ENCODE data around the gene GPRC6A.

The GPRC6A gene

DNA sequence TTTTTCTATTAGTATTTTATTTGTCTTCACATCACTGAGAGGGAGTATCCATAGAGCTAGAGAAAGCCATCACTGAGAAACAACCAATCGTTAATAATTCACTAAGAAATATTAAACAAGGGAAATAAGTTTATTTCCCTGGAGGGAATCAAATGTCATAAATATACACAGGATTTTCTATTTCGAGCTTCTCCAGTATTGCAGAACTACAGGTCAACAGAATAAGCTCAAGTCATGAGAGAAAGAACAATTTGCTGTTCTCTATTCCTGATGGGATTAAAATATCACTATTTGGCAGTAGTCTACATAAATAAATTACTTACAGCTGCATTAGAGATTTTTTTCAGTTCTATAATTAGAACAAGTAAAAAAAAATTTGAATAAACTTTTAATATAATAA, 61.2 kb downstream of the GPRC6A start:
- Histone ChIP-seq H3K4me1 (peaks cover 15% of the 10 kb centered on the region), H3K36me3 (no peaks in the 10 kb centered on the region), H3K4me3 (ENCODE audit: low read depth, low read length) (no peak overlapping the region), H3K27me3 (no peaks in the 10 kb centered on the region), H3K9me3 (peaks cover 3% of the 10 kb centered on the region; the same call in 1 of the 2 replicates)
- TF ChIP-seq, protein P1, sequence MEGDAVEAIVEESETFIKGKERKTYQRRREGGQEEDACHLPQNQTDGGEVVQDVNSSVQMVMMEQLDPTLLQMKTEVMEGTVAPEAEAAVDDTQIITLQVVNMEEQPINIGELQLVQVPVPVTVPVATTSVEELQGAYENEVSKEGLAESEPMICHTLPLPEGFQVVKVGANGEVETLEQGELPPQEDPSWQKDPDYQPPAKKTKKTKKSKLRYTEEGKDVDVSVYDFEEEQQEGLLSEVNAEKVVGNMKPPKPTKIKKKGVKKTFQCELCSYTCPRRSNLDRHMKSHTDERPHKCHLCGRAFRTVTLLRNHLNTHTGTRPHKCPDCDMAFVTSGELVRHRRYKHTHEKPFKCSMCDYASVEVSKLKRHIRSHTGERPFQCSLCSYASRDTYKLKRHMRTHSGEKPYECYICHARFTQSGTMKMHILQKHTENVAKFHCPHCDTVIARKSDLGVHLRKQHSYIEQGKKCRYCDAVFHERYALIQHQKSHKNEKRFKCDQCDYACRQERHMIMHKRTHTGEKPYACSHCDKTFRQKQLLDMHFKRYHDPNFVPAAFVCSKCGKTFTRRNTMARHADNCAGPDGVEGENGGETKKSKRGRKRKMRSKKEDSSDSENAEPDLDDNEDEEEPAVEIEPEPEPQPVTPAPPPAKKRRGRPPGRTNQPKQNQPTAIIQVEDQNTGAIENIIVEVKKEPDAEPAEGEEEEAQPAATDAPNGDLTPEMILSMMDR (IDR thresholded peaks at IDR 0.05; ENCODE audit: low read depth, low read length), result no peak
- DNase-seq, result no peak

DNA sequence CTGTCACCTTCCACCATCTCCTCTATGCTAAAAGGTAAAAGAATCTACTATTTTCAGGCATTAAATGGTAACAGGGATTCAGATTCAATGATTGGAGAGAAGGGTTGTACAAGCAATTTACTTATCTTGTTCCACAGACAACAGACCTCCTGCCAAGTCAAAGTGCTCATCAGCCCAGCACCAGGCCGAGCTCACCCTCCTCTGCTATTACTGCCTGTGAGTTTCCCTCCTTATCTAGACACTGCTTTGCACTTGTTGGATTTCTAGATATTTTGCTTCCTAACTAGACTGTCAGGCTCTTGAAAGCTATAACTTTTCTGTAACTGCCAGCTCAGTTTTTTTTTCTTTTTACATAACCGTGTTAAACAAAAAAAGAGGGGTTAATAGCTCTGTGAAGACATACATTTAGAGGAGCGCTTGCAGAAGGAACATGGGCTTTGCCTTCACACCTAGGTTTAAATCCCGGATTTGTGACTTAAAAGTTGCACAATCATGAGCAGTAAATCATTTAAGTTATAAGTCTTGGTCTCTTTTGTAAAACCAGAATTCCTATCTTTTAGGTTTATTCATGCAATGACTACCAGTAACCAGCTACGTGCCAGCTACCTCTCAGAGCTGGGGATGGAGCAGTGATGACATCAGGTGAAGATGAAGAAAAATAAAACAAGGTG, 62.2 kb downstream of the GPRC6A start:
- DNase-seq, result peak; percentile 43
- Histone ChIP-seq H3K36me3 (no peaks in the 10 kb centered on the region), H3K27me3 (no peaks in the 10 kb centered on the region), H3K4me3 (ENCODE audit: low read depth, low read length) (no peak overlapping the region), H3K4me1 (peaks cover 25% of the 10 kb centered on the region), H3K9me3 (peaks cover 3% of the 10 kb centered on the region; the same call in 1 of the 2 replicates)
- TF ChIP-seq, protein P1 (IDR thresholded peaks at IDR 0.05; ENCODE audit: low read depth, low read length), result no peak

DNA sequence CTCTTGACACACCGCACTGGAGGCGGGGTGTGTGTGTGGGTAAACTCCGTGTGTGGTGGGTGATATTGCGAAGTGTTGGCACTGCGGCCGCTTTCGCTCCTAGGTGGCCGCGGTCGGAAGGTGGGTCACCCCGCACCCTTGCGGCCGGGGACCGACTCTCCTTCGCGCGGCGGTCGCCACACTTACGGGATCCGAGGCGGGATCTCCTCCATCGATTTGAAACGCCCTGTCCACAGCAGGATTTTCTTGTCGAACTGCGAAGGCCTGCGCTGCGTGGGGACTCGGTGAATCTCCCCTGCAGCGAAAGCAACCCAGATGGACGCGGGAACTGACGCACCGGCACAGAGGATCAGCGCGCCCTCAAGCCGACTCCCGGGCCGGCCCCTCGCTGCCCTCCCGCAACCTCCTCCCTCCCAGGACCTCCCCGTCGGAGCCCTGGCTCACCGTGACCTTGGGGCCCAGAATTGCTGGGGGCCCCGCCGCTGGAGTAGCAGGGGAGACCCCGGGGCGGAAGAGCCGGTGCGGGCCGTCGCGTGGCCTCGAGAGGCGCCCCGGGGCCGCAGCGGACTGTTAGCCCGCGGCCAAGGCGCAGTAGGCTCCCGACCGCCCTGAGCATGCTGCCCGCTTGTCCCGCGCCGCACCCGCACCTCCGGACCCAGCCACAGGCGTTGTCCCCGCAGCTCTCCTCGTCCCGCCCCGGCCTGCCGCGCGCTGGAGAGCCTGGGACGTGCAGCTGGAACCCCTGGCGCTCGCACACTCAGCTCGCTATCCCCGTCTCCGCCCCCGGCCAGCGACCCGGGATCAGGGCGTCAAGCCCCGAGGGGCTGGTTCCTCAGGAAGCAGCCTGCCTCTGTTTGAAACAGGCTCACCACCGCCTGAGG, 63.7 kb downstream of the GPRC6A start, which contains the start of gene FAM162B:
FAM162B (minus strand) TSS at position 759 of the 881 bp plus-strand sequence; CDS start at position 616, 143 bp downstream.
- H3K4me3 ChIP-seq (ENCODE audit: low read depth, low read length), result no peak within 1 kb of the TSS
- DNase-seq, result no peak
- H3K9me3 ChIP-seq, result peaks cover 3% of the 10 kb centered on the region; the same call in 1 of the 2 replicates
- no peaks in the 10 kb centered on the region for H3K27me3 ChIP-seq
- peaks cover 25% of the 10 kb centered on the region for H3K4me1 ChIP-seq
- H3K36me3 ChIP-seq, result no peaks in the 10 kb centered on the region
- TF ChIP-seq, protein P1 (IDR thresholded peaks at IDR 0.05; ENCODE audit: low read depth, low read length), result no peak

DNA sequence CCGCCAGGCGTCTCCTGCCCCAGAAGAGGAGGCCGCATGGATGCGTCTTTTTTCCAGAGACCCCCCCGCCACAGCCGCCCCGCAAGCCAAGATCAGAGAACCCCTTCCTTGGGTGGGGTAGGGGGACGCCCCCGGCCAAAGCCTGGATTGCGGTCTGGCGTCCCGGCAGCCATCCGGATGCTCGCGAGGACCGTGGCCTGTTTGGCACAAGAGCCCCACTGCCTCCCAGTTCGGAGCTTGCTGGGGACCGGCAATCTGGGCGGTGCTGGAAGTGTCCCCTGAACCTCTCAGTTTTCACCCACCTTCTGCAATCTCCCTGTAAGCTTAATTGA, 64.3 kb downstream of the GPRC6A start:
- H3K4me1 ChIP-seq, result peaks cover 25% of the 10 kb centered on the region
- H3K27me3 ChIP-seq, result no peaks in the 10 kb centered on the region
- no peaks in the 10 kb centered on the region for H3K36me3 ChIP-seq
- H3K4me3 ChIP-seq (ENCODE audit: low read depth, low read length), result no peak overlapping the region
- TF ChIP-seq, protein P1 (IDR thresholded peaks at IDR 0.05; ENCODE audit: low read depth, low read length), result no peak
- H3K9me3 ChIP-seq, result peaks cover 3% of the 10 kb centered on the region; the same call in 1 of the 2 replicates
- no peak for DNase-seq

DNA sequence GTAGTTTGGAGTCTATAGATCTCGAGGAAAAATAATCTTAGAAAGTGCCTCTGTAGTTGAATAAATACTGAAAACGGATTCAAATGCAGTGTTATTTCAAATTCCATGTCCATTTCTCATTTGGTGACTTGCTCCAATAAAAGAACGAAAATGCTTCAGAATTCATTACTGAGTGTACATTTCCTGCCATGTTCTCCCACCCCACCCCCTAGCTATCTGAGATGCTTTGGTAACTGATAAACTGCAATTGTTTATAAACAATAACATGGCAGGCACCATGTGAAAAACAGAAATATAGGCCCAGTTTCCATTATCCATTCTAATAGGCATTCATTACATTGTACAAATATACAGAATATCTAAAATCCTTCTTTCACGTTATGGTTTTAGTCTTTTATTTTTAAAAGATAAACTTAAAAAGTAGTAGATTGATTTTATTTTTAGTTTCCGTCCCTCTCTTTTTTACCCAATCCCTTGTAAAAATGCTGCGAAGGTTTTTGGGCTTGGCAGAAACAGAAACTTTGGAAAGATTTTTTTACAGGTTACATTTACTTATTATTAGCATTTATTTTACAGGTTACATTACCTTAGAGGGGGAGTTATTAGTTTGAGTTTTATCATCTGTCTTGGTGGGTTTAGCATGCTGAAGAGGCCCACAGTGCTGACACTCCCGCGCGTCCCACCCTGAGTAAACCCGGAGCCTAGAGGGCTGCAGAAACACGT, 64.8 kb downstream of the GPRC6A start:
- no peak overlapping the region for H3K4me3 ChIP-seq (ENCODE audit: low read depth, low read length)
- peaks cover 3% of the 10 kb centered on the region; the same call in 1 of the 2 replicates for H3K9me3 ChIP-seq
- no peak for DNase-seq
- no peaks in the 10 kb centered on the region for H3K27me3 ChIP-seq
- H3K4me1 ChIP-seq, result peaks cover 25% of the 10 kb centered on the region
- TF ChIP-seq, protein P1 (IDR thresholded peaks at IDR 0.05; ENCODE audit: low read depth, low read length), result no peak
- no peaks in the 10 kb centered on the region for H3K36me3 ChIP-seq
